CD4-positive, alpha-beta T cell treated with Interleukin-2 at 100 ng/mL for 4 hours (primary cell): ENCODE data around the gene SH2B3.
"Not testable (repeated sequence)": the region's sequence is repeated elsewhere in the genome, so short reads cannot be mapped to it uniquely, and the experiment has no call there.

Experiments used
- DNase-seq: peaks from one replicate; pipeline ENCODE4 v3.0.0-alpha.2; 2020; ENCODE audit warnings: low spot score

The SH2B3 gene

GRCh38 chr12:111458546-111459172 lies 52.9 kb downstream of the SH2B3 start:
- DNase-seq: no peak

DNA sequence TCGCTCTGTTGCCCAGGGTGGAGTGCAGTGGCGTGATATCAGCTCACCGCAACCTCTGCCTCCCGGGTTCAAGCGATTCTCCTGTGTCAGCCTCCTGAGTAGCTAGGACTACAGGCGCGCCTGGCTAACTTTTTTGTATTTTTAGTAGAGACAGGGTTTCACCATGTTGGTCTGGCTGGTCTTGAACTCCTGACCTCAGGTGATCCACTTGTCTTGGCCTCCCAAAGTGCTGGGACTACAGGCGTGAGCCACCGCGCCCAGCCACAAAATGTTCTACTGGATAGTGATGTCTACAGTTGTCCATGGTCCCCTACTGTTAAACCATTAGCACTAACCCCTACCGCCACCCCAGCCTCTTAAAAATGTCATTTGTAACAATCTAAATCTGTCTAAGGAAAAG lies 54.4 kb downstream of the SH2B3 start:
- DNase-seq: not testable (repeated sequence)

- DNase-seq: no peak
Observed at GRCh38 chr12:111462210-111462769, 56.6 kb downstream of the SH2B3 start.

DNA sequence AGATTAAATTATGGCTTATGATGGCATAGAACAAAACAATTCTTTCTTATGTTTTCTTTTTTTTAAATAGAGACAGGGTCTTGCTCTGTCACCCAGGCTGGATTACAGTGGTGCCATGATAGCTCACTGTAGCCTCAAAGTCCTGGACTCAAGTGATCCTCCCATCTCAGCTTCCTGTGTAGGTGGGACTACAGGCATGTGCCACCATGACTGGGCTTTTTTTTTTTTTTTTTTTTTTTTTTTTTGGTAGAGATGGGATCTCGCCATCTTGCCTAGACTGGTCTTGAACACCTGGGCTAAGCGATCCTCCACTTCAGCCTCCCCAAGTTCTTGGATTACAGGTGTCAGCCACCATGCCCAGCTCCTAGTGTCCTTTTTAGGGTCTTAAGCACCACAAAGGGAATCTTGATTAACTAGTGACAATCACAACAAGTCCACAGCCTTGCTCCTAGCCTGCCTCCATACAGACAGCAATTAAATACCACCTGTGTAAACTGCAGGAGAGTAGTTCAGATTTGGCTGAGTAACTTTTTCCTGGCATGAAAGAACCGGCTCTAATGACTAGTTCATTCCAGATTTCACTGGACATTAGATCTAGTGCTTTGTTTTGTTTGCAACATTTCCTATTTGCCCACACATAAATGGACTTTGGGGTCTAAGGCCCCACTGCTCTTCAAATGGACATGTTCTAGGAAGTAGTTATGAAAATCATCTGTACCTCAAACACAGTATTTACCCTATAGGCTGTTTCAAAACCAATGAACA lies 61.6 kb downstream of the SH2B3 start:
- DNase-seq: no peak

DNA sequence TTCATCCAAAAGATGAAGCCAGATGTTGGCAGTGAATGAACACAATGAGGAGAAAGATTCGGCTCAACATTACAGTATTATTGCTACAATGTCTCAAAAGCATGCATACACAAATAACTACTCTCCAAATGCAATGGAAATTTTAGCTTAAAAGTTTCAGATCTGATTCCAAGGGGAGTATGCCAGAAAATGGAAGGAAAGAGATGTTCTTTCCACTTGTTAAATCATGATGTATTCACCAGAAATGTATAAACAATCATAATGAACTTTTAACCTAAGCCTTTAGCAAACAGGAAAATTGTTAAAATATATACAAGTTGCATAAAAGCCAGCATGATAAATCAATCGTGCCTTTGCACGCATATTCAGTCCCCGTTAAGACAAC lies 62.1 kb downstream of the SH2B3 start:
- DNase-seq: no peak

DNA sequence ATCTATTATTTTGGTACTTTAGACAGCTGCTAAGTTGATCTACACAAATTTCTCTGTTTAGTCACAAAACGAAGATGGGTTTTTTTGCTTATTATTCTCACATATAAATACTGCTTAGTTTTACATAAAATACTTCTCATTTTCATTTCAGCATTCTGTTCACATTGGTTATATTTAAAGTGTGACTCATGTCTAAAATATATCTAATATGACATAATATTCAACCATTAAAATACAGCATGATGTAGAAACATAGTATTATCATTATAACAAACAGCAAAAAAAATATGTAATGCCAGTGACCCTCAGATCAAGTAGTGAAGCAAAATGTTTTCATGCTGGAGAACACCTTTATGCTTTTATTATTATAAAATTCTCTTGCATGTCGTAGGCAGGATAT lies 63.7 kb downstream of the SH2B3 start:
- no peak for DNase-seq

DNA sequence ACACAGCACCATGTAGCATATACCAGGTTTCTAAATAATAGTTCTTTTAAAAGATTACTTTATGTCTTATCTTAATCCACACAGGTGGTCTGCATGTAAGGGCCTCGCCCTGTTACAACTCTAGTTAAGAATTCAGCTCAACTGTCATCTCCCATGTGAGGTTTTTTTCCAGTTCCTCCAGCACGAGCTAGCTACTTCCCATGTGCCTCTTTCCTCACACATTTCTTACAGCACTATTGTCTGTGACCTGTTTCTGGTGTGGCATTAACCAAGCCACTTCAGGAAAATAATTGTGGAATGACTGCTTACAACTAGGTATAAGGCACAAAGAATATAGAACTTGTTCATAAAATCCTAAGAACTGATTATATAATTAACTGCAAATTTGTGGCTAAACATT lies 65.5 kb downstream of the SH2B3 start:
- DNase-seq: no peak

GRCh38 chr12:111482462-111482861 lies 76.7 kb downstream of the SH2B3 start:
- DNase-seq: peak; percentile 7

- DNase-seq: no peak
Observed at GRCh38 chr12:111488271-111488670, 82.5 kb downstream of the SH2B3 start.

DNA sequence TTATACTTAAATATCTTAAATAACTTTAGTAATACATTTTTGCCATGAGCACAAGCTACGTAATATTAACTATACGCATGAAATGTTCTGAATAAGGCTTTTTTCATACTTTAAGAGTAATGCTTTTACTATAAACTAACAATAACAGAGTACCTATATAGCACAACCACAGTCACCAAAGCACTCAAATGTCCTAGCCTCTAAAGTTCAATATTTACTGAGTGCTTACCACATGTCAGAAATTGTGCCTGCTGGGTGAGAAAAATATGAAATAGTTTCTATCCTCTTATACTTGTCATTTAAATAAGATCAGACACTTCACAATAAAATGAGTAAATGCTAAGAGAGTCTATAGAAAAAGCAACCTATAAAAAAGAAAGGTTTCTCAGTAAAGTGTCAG lies 83.1 kb downstream of the SH2B3 start:
- DNase-seq: no peak

- not testable (repeated sequence) for DNase-seq
Observed at GRCh38 chr12:111492979-111493378, 87.3 kb downstream of the SH2B3 start.

- DNase-seq: no peak
Observed at GRCh38 chr12:111494676-111495075, 89.0 kb downstream of the SH2B3 start.
